HCT116 (cell line): ENCODE results near the gene CXCL5. TPM values are rescaled to one million over a fixed set of nuclear protein-coding genes. Genes with fewer than 3 reads are reported as not detected.

ENCODE experiments used
- ATAC-seq: fragments of 200-7000 bp; cut with Tn5 transposase; 2 replicates; pipeline ENCODE4 v1.9.1; 2020; ENCODE audit warnings: mild to moderate bottlenecking, moderate library complexity
- BruUV-seq: library from RNA; stranded (reverse); fragments of 400-500 nt; replicated peaks from 2 replicates; lab custom pipeline; 2021; lab: Mats Ljungman, UMichigan
- CTCF ChIA-PET: fragments of 300-600 bp; sonication (Branson Sonifier 250); formaldehyde crosslinking; loops from one replicate; lab custom pipeline; 2021; ENCODE audit warnings: antibody characterized with exemption; lab: Charles Lee
- POLR2A ChIA-PET: fragments of 300-600, 350-600 bp; sonication (Branson Sonifier 250); formaldehyde crosslinking; loops from one replicate; lab custom pipeline; 2021; ENCODE audit warnings: antibody characterized with exemption; lab: Charles Lee
- RAD21 ChIA-PET, 2 experiments: fragments of 300-600 bp; sonication (Branson Sonifier 250); formaldehyde crosslinking; loops; one replicate each; lab custom pipeline; 2023; ENCODE audit warnings: low total read pairs in 2 of 2; ENCODE audit not compliant: uncharacterized antibody in 2 of 2, unreplicated experiment in 2 of 2, low non-redundant PET in 1 of 2; lab: Charles Lee
- DNase-seq: peaks from one replicate; pipeline ENCODE4 v3.0.0-alpha.2; 2010; ENCODE audit warnings: low read depth, low spot score
- H2AFZ ChIP-seq: fragments of 200-600 bp; shearing (Covaris generic), sonication (generic); 2 replicates; pipeline ENCODE4 v1.6.1; 2017; ENCODE audit warnings: low read depth, mixed run types, mixed read lengths, antibody characterized with exemption, low read length; ENCODE audit not compliant: poor library complexity, severe bottlenecking
- H3K27ac ChIP-seq: 2 replicates; pipeline ENCODE4 v1.5.1; 2012; ENCODE audit warnings: low read depth, low read length
- H3K27me3 ChIP-seq: fragments of 200-600 bp; sonication (generic); 2 replicates; pipeline ENCODE4 v1.6.1; 2016; ENCODE audit warnings: mixed run types, low read length, mixed read lengths; ENCODE audit not compliant: insufficient read depth
- H3K36me3 ChIP-seq, 2 experiments: fragments of 200-500 bp in 1 of 2; fragments of 200-600 bp in 1 of 2; sonication (Bioruptor generic) in 1 of 2; sonication (generic) in 1 of 2; 2 replicates each; pipeline versions ENCODE4 v1.5.1 to v1.6.1; 2014 to 2016; ENCODE audit warnings: low read length in 2 of 2, inconsistent platforms in 1 of 2, mixed read lengths in 1 of 2, mixed run types in 1 of 2; ENCODE audit not compliant: insufficient read depth in 2 of 2, control insufficient read depth in 1 of 2
- H3K4me1 ChIP-seq, 2 experiments: fragments of 200-600 bp in 1 of 2; sonication (generic) in 1 of 2; 2 replicates each; pipeline versions ENCODE4 v1.5.1 to v1.6.1; 2012 to 2017; ENCODE audit warnings: low read length in 2 of 2, inconsistent platforms in 1 of 2, mild to moderate bottlenecking in 1 of 2, mixed read lengths in 1 of 2, mixed run types in 1 of 2, moderate library complexity in 1 of 2; ENCODE audit not compliant: insufficient read depth in 2 of 2, control insufficient read depth in 1 of 2
- H3K4me2 ChIP-seq: fragments of 200-600 bp; sonication (generic); 2 replicates; pipeline ENCODE4 v1.6.1; 2017; ENCODE audit warnings: mixed run types, low read length, mixed read lengths
- H3K4me3 ChIP-seq, 2 experiments: fragments of 200-600 bp in 1 of 2; sonication (generic) in 1 of 2; replicated peaks in 1 of 2; 2 replicates each; pipeline ENCODE4 v1.5.1; 2011 to 2016; ENCODE audit warnings: low read length in 2 of 2, control low read depth in 1 of 2, low read depth in 1 of 2, mild to moderate bottlenecking in 1 of 2, mixed read lengths in 1 of 2, mixed run types in 1 of 2
- H3K79me2 ChIP-seq: fragments of 200-600 bp; sonication (generic); 2 replicates; pipeline ENCODE4 v1.6.1; 2017; ENCODE audit warnings: mild to moderate bottlenecking, mixed run types, low read length, moderate library complexity, mixed read lengths; ENCODE audit not compliant: insufficient read depth
- H3K9ac ChIP-seq: fragments of 200-600 bp; sonication (generic); 2 replicates; pipeline ENCODE4 v1.6.1; 2016; ENCODE audit warnings: low read length, mixed read lengths
- H3K9me2 ChIP-seq: fragments of 200-600 bp; sonication (generic), shearing (Covaris generic); 2 replicates; pipeline ENCODE4 v1.6.1; 2017; ENCODE audit warnings: mixed run types, mild to moderate bottlenecking, moderate library complexity; ENCODE audit not compliant: insufficient read depth
- H3K9me3 ChIP-seq, 2 experiments: fragments of 200-500 bp in 1 of 2; fragments of 200-600 bp in 1 of 2; sonication (Bioruptor generic) in 1 of 2; sonication (generic) in 1 of 2; 2 replicates each; pipeline ENCODE4 v1.6.1; 2014 to 2017; ENCODE audit warnings: low read length in 2 of 2, mixed read lengths in 2 of 2, inconsistent platforms in 1 of 2, low read depth in 1 of 2, mild to moderate bottlenecking in 1 of 2, mixed run types in 1 of 2, moderate library complexity in 1 of 2; ENCODE audit not compliant: control insufficient read depth in 1 of 2, insufficient read depth in 1 of 2
- H4K20me1 ChIP-seq: fragments of 200-600 bp; sonication (generic), shearing (Covaris generic); 2 replicates; pipeline ENCODE4 v1.6.1; 2017; ENCODE audit warnings: mixed run types, mild to moderate bottlenecking, moderate library complexity; ENCODE audit not compliant: insufficient read depth
- ATF3 ChIP-seq: IDR thresholded peaks from 2 replicates; pipeline ENCODE4 v1.6.1; 2012
- CBX3 ChIP-seq: IDR thresholded peaks from 2 replicates; pipeline ENCODE4 v1.6.1; 2012; ENCODE audit warnings: low read depth
- CEBPB ChIP-seq: IDR thresholded peaks from 2 replicates; pipeline ENCODE4 v1.6.1; 2012; ENCODE audit warnings: low read depth
- EGR1 ChIP-seq: IDR thresholded peaks from 2 replicates; pipeline ENCODE4 v1.6.1; 2012; ENCODE audit warnings: low read depth
- EZH2 ChIP-seq: fragments of 200-600 bp; sonication (generic); IDR thresholded peaks from 2 replicates; pipeline ENCODE4 v1.6.1; 2017; ENCODE audit warnings: antibody characterized with exemption, mixed run types
- FOSL1 ChIP-seq: IDR thresholded peaks from 2 replicates; pipeline ENCODE4 v1.6.1; 2012; ENCODE audit warnings: low read depth
- JUND ChIP-seq: IDR thresholded peaks from 2 replicates; pipeline ENCODE4 v1.6.1; 2012
- POLR2A ChIP-seq: IDR thresholded peaks from 2 replicates; pipeline ENCODE4 v1.7.0; 2011; ENCODE audit warnings: borderline replicate concordance; ENCODE audit not compliant: insufficient read depth, insufficient read length; ENCODE audit errors: extremely low read depth
- POLR2AphosphoS5 ChIP-seq: IDR thresholded peaks from 2 replicates; pipeline ENCODE4 v1.6.1; 2011; ENCODE audit warnings: mild to moderate bottlenecking, low read depth, low read length, moderate library complexity
- RAD21 ChIP-seq: IDR thresholded peaks from 2 replicates; pipeline ENCODE4 v1.6.1; 2012; ENCODE audit warnings: low read depth, mild to moderate bottlenecking
- SP1 ChIP-seq: IDR thresholded peaks from 2 replicates; pipeline ENCODE4 v1.6.1; 2012; ENCODE audit warnings: low read depth
- TCF7L2 ChIP-seq: IDR thresholded peaks from 2 replicates; pipeline ENCODE4 v1.7.0; 2011; ENCODE audit warnings: borderline replicate concordance, inconsistent platforms; ENCODE audit not compliant: insufficient read depth, insufficient read length; ENCODE audit errors: extremely low read depth
- YY1 ChIP-seq: IDR thresholded peaks from 2 replicates; pipeline ENCODE4 v1.6.1; 2011; ENCODE audit warnings: low read length, low read depth, moderate library complexity, mild to moderate bottlenecking; ENCODE audit not compliant: insufficient replicate concordance; ENCODE audit errors: extremely low read depth
- ZFX ChIP-seq: fragments of 450-650 bp; IDR thresholded peaks from 2 replicates; pipeline ENCODE4 v1.6.1; 2017
- ZNF274 ChIP-seq: fragments of 200-500 bp; sonication (Bioruptor generic); IDR thresholded peaks from 2 replicates; pipeline ENCODE4 v1.6.1; 2014; ENCODE audit warnings: mild to moderate bottlenecking, low read depth, low read length, inconsistent platforms
- intact Hi-C: fragments of 100-400 bp; cut with micrococcal nuclease; formaldehyde crosslinking; loops from 2 replicates; pipeline ENCODE4 v1.10.0; 2022
- total RNA-seq: library from RNA; stranded (reverse); gene quantifications from one replicate; pipeline ENCODE4 v1.2.1, GENCODE V29; 2021; ENCODE audit not compliant: unreplicated experiment
- TF ChIP-seq, protein P1 (sequence below): IDR thresholded peaks from 2 replicates; pipeline ENCODE4 v1.6.1; 2012
- TF ChIP-seq, protein P2 (sequence below): IDR thresholded peaks from 2 replicates; pipeline ENCODE4 v1.6.1; 2011; ENCODE audit warnings: mild to moderate bottlenecking, low read length, moderate library complexity; ENCODE audit not compliant: insufficient replicate concordance; ENCODE audit errors: extremely low read depth

CXCL5 gene
- total RNA-seq, 1 experiment from 2014 or later: not detected

- CTCF ChIA-PET: no interaction called here
- no peak for ATAC-seq
- H3K4me3 ChIP-seq: no peak overlapping the region
- DNase-seq: no peak
- no peak overlapping the region for H2AFZ ChIP-seq
- POLR2A ChIA-PET: no interaction called here
- intact Hi-C loops: no loop called here
- H3K9me2 ChIP-seq: no peaks in the 10 kb centered on the region
- BruUV-seq: no TSS peak
- no peaks in the 10 kb centered on the region for H3K9me3 ChIP-seq
- H3K4me1 ChIP-seq: no peaks in the 10 kb centered on the region
- RAD21 ChIA-PET: no interaction called here
- H3K79me2 ChIP-seq: no peaks in the 10 kb centered on the region
- H3K27me3 ChIP-seq: no peaks in the 10 kb centered on the region
- no peak overlapping the region for H3K4me2 ChIP-seq
- no peak overlapping the region for H3K27ac ChIP-seq
- TF ChIP-seq RAD21 (no peak), YY1 (no peak), EZH2 (no peak), CEBPB (no peak), TCF7L2 (no peak), ZFX (no peak), EGR1 (no peak), ATF3 (no peak), ZNF274 (no peak), JUND (no peak), CBX3 (no peak), FOSL1 (no peak)
- TF ChIP-seq, protein P1, sequence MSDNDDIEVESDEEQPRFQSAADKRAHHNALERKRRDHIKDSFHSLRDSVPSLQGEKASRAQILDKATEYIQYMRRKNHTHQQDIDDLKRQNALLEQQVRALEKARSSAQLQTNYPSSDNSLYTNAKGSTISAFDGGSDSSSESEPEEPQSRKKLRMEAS: no peak
- no peaks in the 10 kb centered on the region for H3K36me3 ChIP-seq
- no peak overlapping the region for H3K9ac ChIP-seq
- no peaks in the 10 kb centered on the region for H4K20me1 ChIP-seq
These were observed 13.7 kb upstream of the CXCL5 start for GRCh38 chr4:74012130-74012529.

- ChIA-PET POLR2A (no interaction called here), CTCF (no interaction called here), RAD21 (no interaction called here)
- Histone ChIP-seq H2AFZ (no peak overlapping the region), H3K9me3 (no peaks in the 10 kb centered on the region), H3K79me2 (no peaks in the 10 kb centered on the region), H4K20me1 (no peaks in the 10 kb centered on the region), H3K27ac (no peak overlapping the region), H3K36me3 (no peaks in the 10 kb centered on the region), H3K9me2 (no peaks in the 10 kb centered on the region), H3K4me2 (no peak overlapping the region), H3K4me3 (no peak overlapping the region), H3K9ac (no peak overlapping the region), H3K4me1 (no peaks in the 10 kb centered on the region), H3K27me3 (no peaks in the 10 kb centered on the region)
- no peak for DNase-seq
- intact Hi-C loops: no loop called here
- BruUV-seq: no TSS peak
- ATAC-seq: no peak
- TF ChIP-seq, protein P2, sequence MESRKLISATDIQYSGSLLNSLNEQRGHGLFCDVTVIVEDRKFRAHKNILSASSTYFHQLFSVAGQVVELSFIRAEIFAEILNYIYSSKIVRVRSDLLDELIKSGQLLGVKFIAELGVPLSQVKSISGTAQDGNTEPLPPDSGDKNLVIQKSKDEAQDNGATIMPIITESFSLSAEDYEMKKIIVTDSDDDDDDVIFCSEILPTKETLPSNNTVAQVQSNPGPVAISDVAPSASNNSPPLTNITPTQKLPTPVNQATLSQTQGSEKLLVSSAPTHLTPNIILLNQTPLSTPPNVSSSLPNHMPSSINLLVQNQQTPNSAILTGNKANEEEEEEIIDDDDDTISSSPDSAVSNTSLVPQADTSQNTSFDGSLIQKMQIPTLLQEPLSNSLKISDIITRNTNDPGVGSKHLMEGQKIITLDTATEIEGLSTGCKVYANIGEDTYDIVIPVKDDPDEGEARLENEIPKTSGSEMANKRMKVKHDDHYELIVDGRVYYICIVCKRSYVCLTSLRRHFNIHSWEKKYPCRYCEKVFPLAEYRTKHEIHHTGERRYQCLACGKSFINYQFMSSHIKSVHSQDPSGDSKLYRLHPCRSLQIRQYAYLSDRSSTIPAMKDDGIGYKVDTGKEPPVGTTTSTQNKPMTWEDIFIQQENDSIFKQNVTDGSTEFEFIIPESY: no peak
- TF ChIP-seq ZNF274 (no peak), ZFX (no peak), SP1 (no peak), POLR2AphosphoS5 (no peak), CBX3 (no peak), POLR2A (no peak), YY1 (no peak)
These were observed 10.8 kb upstream of the CXCL5 start for GRCh38 chr4:74009307-74009706.
